Esophagus muscularis mucosa (tissue), 3 donors: Measurements from ENCODE around the gene COL2A1.

Source experiments
- CTCF ChIP-seq, 3 experiments: fragments of 200-600 bp in 2 of 3; fragments of 450-650 bp in 1 of 3; sonication (generic) in 2 of 3; IDR thresholded peaks; one replicate each; pipeline ENCODE4 v1.5.1; 2017 to 2019; ENCODE audit warnings: antibody characterized with exemption in 3 of 3, mild to moderate bottlenecking in 2 of 3, moderate library complexity in 1 of 3
- POLR2A ChIP-seq: fragments of 450-650 bp; IDR thresholded peaks from one replicate; pipeline ENCODE4 v1.6.1; 2017; ENCODE audit warnings: antibody characterized with exemption, moderate library complexity, mild to moderate bottlenecking, low read depth
- POLR2AphosphoS5 ChIP-seq, 2 donors: sonication (generic); formaldehyde crosslinking; IDR thresholded peaks; one replicate each; pipeline ENCODE4 v1.6.1; 2017; ENCODE audit warnings: antibody characterized with exemption in 2 of 2

- TF ChIP-seq CTCF (IDR thresholded peaks at IDR 0.05) (no peak), POLR2A (no peak), POLR2AphosphoS5 (IDR thresholded peaks at IDR 0.05) (no peak)
Observed at GRCh38 chr12:48022676-48023385, 18.6 kb upstream of the COL2A1 start.
